CD4-positive, alpha-beta T cell treated with Interleukin-4 for 1 hour (primary cell): ENCODE data around the gene SLC26A11.
A peak's percentile ranks its signal among the peaks of the same experiment; 100 is the strongest.
"Not testable (repeated sequence)": the region's sequence is repeated elsewhere in the genome, so short reads cannot be mapped to it uniquely, and the experiment has no call there.

Source experiments
- DNase-seq, 2 donors: peaks; one replicate each; pipeline ENCODE4 v3.0.0-alpha.2; 2020 to 2022

SLC26A11 gene

GRCh38 chr17:80196652-80197051, 23.6 kb upstream of the SLC26A11 start:
- no peak for DNase-seq

GRCh38 chr17:80198144-80198661, 22.0 kb upstream of the SLC26A11 start:
- no peak for DNase-seq

GRCh38 chr17:80199295-80199694, 20.9 kb upstream of the SLC26A11 start:
- DNase-seq, result not testable (repeated sequence)

GRCh38 chr17:80201446-80201845, 18.8 kb upstream of the SLC26A11 start:
- no peak for DNase-seq

GRCh38 chr17:80202197-80202596, 18.0 kb upstream of the SLC26A11 start:
- DNase-seq, result no peak

GRCh38 chr17:80203471-80203963, 16.7 kb upstream of the SLC26A11 start:
- DNase-seq, result no peak

- DNase-seq, result no peak
These were observed 15.4 kb upstream of the SLC26A11 start for GRCh38 chr17:80204626-80205468.

- DNase-seq, result no peak
These were observed 14.4 kb upstream of the SLC26A11 start for GRCh38 chr17:80205811-80206210.

GRCh38 chr17:80208050-80208449, 12.2 kb upstream of the SLC26A11 start:
- DNase-seq, result no peak

GRCh38 chr17:80209765-80210164, 10.5 kb upstream of the SLC26A11 start:
- DNase-seq, result no peak

- DNase-seq, result no peak
These were observed 9.7 kb upstream of the SLC26A11 start for GRCh38 chr17:80210348-80211108.

GRCh38 chr17:80212109-80212508, 8.1 kb upstream of the SLC26A11 start:
- DNase-seq, result no peak

- DNase-seq, result no peak
These were observed 7.7 kb upstream of the SLC26A11 start for GRCh38 chr17:80212511-80212910.

GRCh38 chr17:80212962-80213642, 7.1 kb upstream of the SLC26A11 start:
- DNase-seq, result peak in 1 of 2 donors; percentile 57

- no peak for DNase-seq
These were observed 6.6 kb upstream of the SLC26A11 start for GRCh38 chr17:80213643-80213975.

- DNase-seq, result no peak
These were observed 6.0 kb upstream of the SLC26A11 start for GRCh38 chr17:80214012-80214877.

- no peak for DNase-seq
These were observed 5.4 kb upstream of the SLC26A11 start for GRCh38 chr17:80214878-80215210.

- no peak for DNase-seq
These were observed 3.5 kb upstream of the SLC26A11 start for GRCh38 chr17:80216473-80217456.

GRCh38 chr17:80217703-80218362, 2.4 kb upstream of the SLC26A11 start:
- DNase-seq, result no peak

GRCh38 chr17:80218391-80218790, 1.8 kb upstream of the SLC26A11 start:
- no peak for DNase-seq
